ENCODE data around the gene NFX1.

Gene NFX1

DNA sequence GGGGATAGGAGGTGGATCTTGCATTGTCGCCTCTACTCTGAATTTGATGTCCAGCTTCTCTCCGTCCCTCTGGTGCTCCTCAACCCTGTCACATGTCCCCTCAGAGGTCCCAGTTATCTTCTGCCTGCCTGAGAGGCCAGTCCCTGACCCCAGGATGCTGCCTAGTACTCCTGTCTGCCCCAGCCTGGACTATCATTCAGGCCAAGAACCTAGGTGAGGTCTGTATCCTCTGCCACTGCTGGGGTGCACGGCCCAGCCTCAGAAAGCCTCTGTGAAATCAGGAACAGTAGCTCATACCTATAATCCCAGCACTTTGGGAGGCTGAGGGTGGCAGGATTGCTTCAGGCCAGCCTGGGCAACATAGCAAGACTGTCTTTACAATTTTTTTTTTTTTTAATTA is 41.7 kb upstream of the NFX1 start:
- H3K27me3 ChIP-seq (ENCODE audit: insufficient read depth, poor library complexity, severe bottlenecking), result no peaks in the 10 kb centered on the region
- H3K4me3 ChIP-seq (replicated peaks; ENCODE audit: insufficient read depth, low read length), result no peak overlapping the region
- H3K27ac ChIP-seq (replicated peaks), result no peak overlapping the region
- no peak for DNase-seq (ENCODE audit: low read depth in 1 of 2, low spot score in 1 of 2)
- TF ChIP-seq POLR2AphosphoS5 (IDR thresholded peaks at IDR 0.05; ENCODE audit: low read depth) (no peak), GABPA (IDR thresholded peaks at IDR 0.05; ENCODE audit: low read depth) (no peak), SPI1 (IDR thresholded peaks at IDR 0.05; ENCODE audit: borderline replicate concordance, low read depth) (no peak)
- TF ChIP-seq, protein P1, sequence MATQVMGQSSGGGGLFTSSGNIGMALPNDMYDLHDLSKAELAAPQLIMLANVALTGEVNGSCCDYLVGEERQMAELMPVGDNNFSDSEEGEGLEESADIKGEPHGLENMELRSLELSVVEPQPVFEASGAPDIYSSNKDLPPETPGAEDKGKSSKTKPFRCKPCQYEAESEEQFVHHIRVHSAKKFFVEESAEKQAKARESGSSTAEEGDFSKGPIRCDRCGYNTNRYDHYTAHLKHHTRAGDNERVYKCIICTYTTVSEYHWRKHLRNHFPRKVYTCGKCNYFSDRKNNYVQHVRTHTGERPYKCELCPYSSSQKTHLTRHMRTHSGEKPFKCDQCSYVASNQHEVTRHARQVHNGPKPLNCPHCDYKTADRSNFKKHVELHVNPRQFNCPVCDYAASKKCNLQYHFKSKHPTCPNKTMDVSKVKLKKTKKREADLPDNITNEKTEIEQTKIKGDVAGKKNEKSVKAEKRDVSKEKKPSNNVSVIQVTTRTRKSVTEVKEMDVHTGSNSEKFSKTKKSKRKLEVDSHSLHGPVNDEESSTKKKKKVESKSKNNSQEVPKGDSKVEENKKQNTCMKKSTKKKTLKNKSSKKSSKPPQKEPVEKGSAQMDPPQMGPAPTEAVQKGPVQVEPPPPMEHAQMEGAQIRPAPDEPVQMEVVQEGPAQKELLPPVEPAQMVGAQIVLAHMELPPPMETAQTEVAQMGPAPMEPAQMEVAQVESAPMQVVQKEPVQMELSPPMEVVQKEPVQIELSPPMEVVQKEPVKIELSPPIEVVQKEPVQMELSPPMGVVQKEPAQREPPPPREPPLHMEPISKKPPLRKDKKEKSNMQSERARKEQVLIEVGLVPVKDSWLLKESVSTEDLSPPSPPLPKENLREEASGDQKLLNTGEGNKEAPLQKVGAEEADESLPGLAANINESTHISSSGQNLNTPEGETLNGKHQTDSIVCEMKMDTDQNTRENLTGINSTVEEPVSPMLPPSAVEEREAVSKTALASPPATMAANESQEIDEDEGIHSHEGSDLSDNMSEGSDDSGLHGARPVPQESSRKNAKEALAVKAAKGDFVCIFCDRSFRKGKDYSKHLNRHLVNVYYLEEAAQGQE (IDR thresholded peaks at IDR 0.05; ENCODE audit: insufficient replicate concordance, low read depth), result no peak
- TF ChIP-seq, protein P2, sequence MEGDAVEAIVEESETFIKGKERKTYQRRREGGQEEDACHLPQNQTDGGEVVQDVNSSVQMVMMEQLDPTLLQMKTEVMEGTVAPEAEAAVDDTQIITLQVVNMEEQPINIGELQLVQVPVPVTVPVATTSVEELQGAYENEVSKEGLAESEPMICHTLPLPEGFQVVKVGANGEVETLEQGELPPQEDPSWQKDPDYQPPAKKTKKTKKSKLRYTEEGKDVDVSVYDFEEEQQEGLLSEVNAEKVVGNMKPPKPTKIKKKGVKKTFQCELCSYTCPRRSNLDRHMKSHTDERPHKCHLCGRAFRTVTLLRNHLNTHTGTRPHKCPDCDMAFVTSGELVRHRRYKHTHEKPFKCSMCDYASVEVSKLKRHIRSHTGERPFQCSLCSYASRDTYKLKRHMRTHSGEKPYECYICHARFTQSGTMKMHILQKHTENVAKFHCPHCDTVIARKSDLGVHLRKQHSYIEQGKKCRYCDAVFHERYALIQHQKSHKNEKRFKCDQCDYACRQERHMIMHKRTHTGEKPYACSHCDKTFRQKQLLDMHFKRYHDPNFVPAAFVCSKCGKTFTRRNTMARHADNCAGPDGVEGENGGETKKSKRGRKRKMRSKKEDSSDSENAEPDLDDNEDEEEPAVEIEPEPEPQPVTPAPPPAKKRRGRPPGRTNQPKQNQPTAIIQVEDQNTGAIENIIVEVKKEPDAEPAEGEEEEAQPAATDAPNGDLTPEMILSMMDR (IDR thresholded peaks at IDR 0.05; ENCODE audit: insufficient read depth, low read length), result no peak

DNA sequence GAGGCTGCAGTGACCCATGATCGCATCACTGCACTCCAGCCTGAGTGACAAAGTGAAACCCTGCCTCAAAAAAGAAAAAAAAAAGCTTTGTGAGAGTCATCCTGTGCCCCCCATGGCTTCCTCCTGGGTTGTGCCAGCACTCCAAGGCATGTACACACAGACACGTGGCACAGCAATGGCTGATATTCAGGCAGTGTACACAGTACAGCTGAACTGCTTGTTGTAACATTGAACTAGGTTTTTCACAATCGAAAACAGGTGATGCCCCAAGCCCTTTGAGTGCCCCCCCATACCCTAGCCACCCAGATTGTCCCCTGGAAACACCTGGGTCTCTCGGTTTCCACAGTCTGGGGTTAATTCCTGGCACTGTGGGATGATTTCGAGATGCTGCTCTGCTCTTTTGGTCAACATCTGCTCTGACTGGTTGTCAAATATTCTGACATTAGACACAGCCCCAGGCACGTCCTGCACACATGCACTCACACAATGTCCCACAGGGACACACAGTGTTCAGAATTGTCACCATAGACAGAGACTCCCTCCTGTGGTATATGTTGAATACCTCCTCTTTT is 41.1 kb upstream of the NFX1 start:
- no peak for DNase-seq (ENCODE audit: low read depth in 1 of 2, low spot score in 1 of 2)

DNA sequence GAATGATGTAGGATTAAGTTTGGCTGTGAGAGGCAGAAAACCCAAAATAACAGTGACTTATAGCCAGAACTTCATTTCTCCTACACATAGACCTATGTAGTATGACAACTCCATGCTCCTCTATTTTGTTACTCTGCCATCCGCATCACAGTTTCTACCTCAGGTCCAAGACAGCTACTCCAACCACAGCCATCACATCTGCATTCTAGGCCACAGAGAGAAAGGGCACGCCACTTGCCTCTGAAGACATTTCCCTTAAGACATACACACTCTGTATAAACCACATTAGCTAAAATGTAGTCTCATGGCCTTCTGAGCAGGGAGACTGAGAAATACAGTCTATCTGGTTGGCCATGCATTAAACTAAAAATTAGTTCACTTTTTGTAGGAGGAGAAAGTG is 40.3 kb upstream of the NFX1 start:
- no peak overlapping the region for H3K27ac ChIP-seq (replicated peaks)
- H3K4me3 ChIP-seq (replicated peaks; ENCODE audit: insufficient read depth, low read length), result no peak overlapping the region
- H3K27me3 ChIP-seq (ENCODE audit: insufficient read depth, poor library complexity, severe bottlenecking), result no peaks in the 10 kb centered on the region
- DNase-seq (ENCODE audit: low read depth in 1 of 2, low spot score in 1 of 2), result no peak
- TF ChIP-seq SPI1 (IDR thresholded peaks at IDR 0.05; ENCODE audit: borderline replicate concordance, low read depth), result no peak
- TF ChIP-seq, protein P1 (IDR thresholded peaks at IDR 0.05; ENCODE audit: insufficient replicate concordance, low read depth), result no peak
- TF ChIP-seq POLR2AphosphoS5 (IDR thresholded peaks at IDR 0.05; ENCODE audit: low read depth), result no peak
- TF ChIP-seq GABPA (IDR thresholded peaks at IDR 0.05; ENCODE audit: low read depth), result no peak
- TF ChIP-seq, protein P2 (IDR thresholded peaks at IDR 0.05; ENCODE audit: insufficient read depth, low read length), result no peak

More for the DNA sequence above, 41.1 kb upstream of the NFX1 start:
- no peak overlapping the region for H3K27ac ChIP-seq (replicated peaks)
- H3K4me3 ChIP-seq (replicated peaks; ENCODE audit: insufficient read depth, low read length), result no peak overlapping the region
- TF ChIP-seq, protein P2 (IDR thresholded peaks at IDR 0.05; ENCODE audit: insufficient read depth, low read length), result no peak
- TF ChIP-seq SPI1 (IDR thresholded peaks at IDR 0.05; ENCODE audit: borderline replicate concordance, low read depth) (no peak), GABPA (IDR thresholded peaks at IDR 0.05; ENCODE audit: low read depth) (no peak), POLR2AphosphoS5 (IDR thresholded peaks at IDR 0.05; ENCODE audit: low read depth) (no peak)
- TF ChIP-seq, protein P1 (IDR thresholded peaks at IDR 0.05; ENCODE audit: insufficient replicate concordance, low read depth), result no peak
- H3K27me3 ChIP-seq (ENCODE audit: insufficient read depth, poor library complexity, severe bottlenecking), result no peaks in the 10 kb centered on the region

Data from HL-60 (cell line).